Measurements from ENCODE around the gene ENGASE. TPM values are rescaled to one million over a fixed set of nuclear protein-coding genes. Genes with fewer than 3 reads are reported as not detected.
A peak's percentile ranks its signal among the peaks of the same experiment; 100 is the strongest.

Gene ENGASE
- total RNA-seq, 1 donor from 2014 or later, result 11.5 TPM

DNA sequence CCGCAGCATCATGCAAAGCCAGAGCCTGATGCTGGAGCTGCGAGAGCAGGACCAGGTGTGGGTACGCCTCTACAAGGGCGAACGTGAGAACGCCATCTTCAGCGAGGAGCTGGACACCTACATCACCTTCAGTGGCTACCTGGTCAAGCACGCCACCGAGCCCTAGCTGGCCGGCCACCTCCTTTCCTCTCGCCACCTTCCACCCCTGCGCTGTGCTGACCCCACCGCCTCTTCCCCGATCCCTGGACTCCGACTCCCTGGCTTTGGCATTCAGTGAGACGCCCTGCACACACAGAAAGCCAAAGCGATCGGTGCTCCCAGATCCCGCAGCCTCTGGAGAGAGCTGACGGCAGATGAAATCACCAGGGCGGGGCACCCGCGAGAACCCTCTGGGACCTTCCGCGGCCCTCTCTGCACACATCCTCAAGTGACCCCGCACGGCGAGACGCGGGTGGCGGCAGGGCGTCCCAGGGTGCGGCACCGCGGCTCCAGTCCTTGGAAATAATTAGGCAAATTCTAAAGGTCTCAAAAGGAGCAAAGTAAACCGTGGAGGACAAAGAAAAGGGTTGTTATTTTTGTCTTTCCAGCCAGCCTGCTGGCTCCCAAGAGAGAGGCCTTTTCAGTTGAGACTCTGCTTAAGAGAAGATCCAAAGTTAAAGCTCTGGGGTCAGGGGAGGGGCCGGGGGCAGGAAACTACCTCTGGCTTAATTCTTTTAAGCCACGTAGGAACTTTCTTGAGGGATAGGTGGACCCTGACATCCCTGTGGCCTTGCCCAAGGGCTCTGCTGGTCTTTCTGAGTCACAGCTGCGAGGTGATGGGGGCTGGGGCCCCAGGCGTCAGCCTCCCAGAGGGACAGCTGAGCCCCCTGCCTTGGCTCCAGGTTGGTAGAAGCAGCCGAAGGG lies 26.4 kb upstream of the ENGASE start:
- TF ChIP-seq EZH2 (IDR thresholded peaks at IDR 0.05; ENCODE audit: insufficient read depth, low read length), result no peak
- TF ChIP-seq, protein P1, sequence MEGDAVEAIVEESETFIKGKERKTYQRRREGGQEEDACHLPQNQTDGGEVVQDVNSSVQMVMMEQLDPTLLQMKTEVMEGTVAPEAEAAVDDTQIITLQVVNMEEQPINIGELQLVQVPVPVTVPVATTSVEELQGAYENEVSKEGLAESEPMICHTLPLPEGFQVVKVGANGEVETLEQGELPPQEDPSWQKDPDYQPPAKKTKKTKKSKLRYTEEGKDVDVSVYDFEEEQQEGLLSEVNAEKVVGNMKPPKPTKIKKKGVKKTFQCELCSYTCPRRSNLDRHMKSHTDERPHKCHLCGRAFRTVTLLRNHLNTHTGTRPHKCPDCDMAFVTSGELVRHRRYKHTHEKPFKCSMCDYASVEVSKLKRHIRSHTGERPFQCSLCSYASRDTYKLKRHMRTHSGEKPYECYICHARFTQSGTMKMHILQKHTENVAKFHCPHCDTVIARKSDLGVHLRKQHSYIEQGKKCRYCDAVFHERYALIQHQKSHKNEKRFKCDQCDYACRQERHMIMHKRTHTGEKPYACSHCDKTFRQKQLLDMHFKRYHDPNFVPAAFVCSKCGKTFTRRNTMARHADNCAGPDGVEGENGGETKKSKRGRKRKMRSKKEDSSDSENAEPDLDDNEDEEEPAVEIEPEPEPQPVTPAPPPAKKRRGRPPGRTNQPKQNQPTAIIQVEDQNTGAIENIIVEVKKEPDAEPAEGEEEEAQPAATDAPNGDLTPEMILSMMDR (IDR thresholded peaks at IDR 0.05; ENCODE audit: insufficient read depth, low read depth, low read length), result no peak
- H4K20me1 ChIP-seq (ENCODE audit: insufficient read depth, low read length), result peaks cover 4% of the 10 kb centered on the region
- Mint-ChIP-seq H3K4me3 (ENCODE audit: unreplicated experiment) (no peak overlapping the region), H3K27me3 (ENCODE audit: low read depth, unreplicated experiment) (peaks cover 44% of the 10 kb centered on the region), H3K27ac (ENCODE audit: unreplicated experiment) (no peak overlapping the region), H3K4me1 (ENCODE audit: low read depth, unreplicated experiment) (peaks cover 6% of the 10 kb centered on the region), H3K9me3 (ENCODE audit: unreplicated experiment) (no peaks in the 10 kb centered on the region), H3K36me3 (ENCODE audit: low read depth, unreplicated experiment) (no peaks in the 10 kb centered on the region)
- H3K27me3 ChIP-seq (ENCODE audit: insufficient read depth, low read length), result peaks cover 2% of the 10 kb centered on the region
- DNase-seq (ENCODE audit: low read depth) (no peak), FAIRE-seq (no peak)
- no peak overlapping the region for H3K27ac ChIP-seq (ENCODE audit: low read depth, low read length)
- H2AFZ ChIP-seq (ENCODE audit: low read depth, low read length), result peak overlapping the region; percentile 60
- H3K4me2 ChIP-seq (ENCODE audit: low read length), result peak overlapping the region; percentile 22
- H3K4me3 ChIP-seq (ENCODE audit: insufficient read depth, low read depth, low read length), result no peak overlapping the region
- H3K4me1 ChIP-seq (ENCODE audit: insufficient read depth, low read length), result peaks cover 6% of the 10 kb centered on the region
- no peaks in the 10 kb centered on the region for H3K9me3 ChIP-seq (ENCODE audit: insufficient read depth, low read depth, low read length)
- H3K36me3 ChIP-seq (ENCODE audit: insufficient read depth, low read length), result no peaks in the 10 kb centered on the region
- no peak overlapping the region for H3K9ac ChIP-seq (ENCODE audit: low read length)
- H3K79me2 ChIP-seq (ENCODE audit: insufficient read depth, low read length), result no peaks in the 10 kb centered on the region

DNA sequence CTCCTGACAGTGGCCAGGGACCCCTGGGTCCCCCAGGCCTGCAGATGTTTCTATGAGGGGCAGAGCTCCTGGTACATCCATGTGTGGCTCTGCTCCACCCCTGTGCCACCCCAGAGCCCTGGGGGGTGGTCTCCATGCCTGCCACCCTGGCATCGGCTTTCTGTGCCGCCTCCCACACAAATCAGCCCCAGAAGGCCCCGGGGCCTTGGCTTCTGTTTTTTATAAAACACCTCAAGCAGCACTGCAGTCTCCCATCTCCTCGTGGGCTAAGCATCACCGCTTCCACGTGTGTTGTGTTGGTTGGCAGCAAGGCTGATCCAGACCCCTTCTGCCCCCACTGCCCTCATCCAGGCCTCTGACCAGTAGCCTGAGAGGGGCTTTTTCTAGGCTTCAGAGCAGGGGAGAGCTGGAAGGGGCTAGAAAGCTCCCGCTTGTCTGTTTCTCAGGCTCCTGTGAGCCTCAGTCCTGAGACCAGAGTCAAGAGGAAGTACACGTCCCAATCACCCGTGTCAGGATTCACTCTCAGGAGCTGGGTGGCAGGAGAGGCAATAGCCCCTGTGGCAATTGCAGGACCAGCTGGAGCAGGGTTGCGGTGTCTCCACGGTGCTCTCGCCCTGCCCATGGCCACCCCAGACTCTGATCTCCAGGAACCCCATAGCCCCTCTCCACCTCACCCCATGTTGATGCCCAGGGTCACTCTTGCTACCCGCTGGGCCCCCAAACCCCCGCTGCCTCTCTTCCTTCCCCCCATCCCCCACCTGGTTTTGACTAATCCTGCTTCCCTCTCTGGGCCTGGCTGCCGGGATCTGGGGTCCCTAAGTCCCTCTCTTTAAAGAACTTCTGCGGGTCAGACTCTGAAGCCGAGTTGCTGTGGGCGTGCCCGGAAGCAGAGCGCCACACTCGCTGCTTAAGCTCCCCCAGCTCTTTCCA lies 25.5 kb upstream of the ENGASE start:
- no peaks in the 10 kb centered on the region for H3K36me3 Mint-ChIP-seq (ENCODE audit: low read depth, unreplicated experiment)
- H3K4me1 Mint-ChIP-seq (ENCODE audit: low read depth, unreplicated experiment), result peaks cover 12% of the 10 kb centered on the region
- Histone ChIP-seq H3K27ac (ENCODE audit: low read depth, low read length) (no peak overlapping the region), H3K4me3 (ENCODE audit: insufficient read depth, low read depth, low read length) (no peak overlapping the region), H3K4me1 (ENCODE audit: insufficient read depth, low read length) (peaks cover 6% of the 10 kb centered on the region), H3K27me3 (ENCODE audit: insufficient read depth, low read length) (peaks cover 2% of the 10 kb centered on the region), H3K4me2 (ENCODE audit: low read length) (no peak overlapping the region), H3K79me2 (ENCODE audit: insufficient read depth, low read length) (no peaks in the 10 kb centered on the region), H4K20me1 (ENCODE audit: insufficient read depth, low read length) (no peaks in the 10 kb centered on the region), H3K9me3 (ENCODE audit: insufficient read depth, low read depth, low read length) (no peaks in the 10 kb centered on the region), H2AFZ (ENCODE audit: low read depth, low read length) (no peak overlapping the region), H3K9ac (ENCODE audit: low read length) (no peak overlapping the region), H3K36me3 (ENCODE audit: insufficient read depth, low read length) (no peaks in the 10 kb centered on the region)
- peaks cover 3% of the 10 kb centered on the region for H3K9me3 Mint-ChIP-seq (ENCODE audit: unreplicated experiment)
- H3K4me3 Mint-ChIP-seq (ENCODE audit: unreplicated experiment), result peak overlapping the region; percentile 50
- H3K27ac Mint-ChIP-seq (ENCODE audit: unreplicated experiment), result no peak overlapping the region
- TF ChIP-seq EZH2 (IDR thresholded peaks at IDR 0.05; ENCODE audit: insufficient read depth, low read length), result no peak
- TF ChIP-seq, protein P1 (IDR thresholded peaks at IDR 0.05; ENCODE audit: insufficient read depth, low read depth, low read length), result no peak
- H3K27me3 Mint-ChIP-seq (ENCODE audit: low read depth, unreplicated experiment), result peaks cover 36% of the 10 kb centered on the region
- FAIRE-seq (no peak), DNase-seq (ENCODE audit: low read depth) (no peak)
